HUES48 (cell line): Measurements from ENCODE around the gene AFF3.

Experiments used
- H3K27ac ChIP-seq: one replicate; pipeline ENCODE4 v1.7.0; 2013; ENCODE audit warnings: low read depth, low read length, inconsistent platforms
- H3K27me3 ChIP-seq: 2 replicates; pipeline ENCODE4 v1.6.1; 2013; ENCODE audit warnings: mild to moderate bottlenecking, low read length; ENCODE audit not compliant: control insufficient read depth, insufficient read depth
- H3K36me3 ChIP-seq: 2 replicates; pipeline ENCODE4 v1.6.1; 2013; ENCODE audit warnings: low read length; ENCODE audit not compliant: control insufficient read depth, insufficient read depth
- H3K4me1 ChIP-seq: 2 replicates; pipeline ENCODE4 v1.6.1; 2013; ENCODE audit warnings: mild to moderate bottlenecking, low read length; ENCODE audit not compliant: control insufficient read depth, insufficient read depth
- H3K4me3 ChIP-seq: 2 replicates; pipeline ENCODE4 v1.5.1; 2013; ENCODE audit warnings: mild to moderate bottlenecking, low read depth, low read length
- H3K9ac ChIP-seq: 2 replicates; pipeline ENCODE4 v1.6.1; 2013; ENCODE audit warnings: mild to moderate bottlenecking, low read depth, low read length, moderate library complexity
- H3K9me3 ChIP-seq: 2 replicates; pipeline ENCODE4 v1.6.1; 2013; ENCODE audit warnings: low read length; ENCODE audit not compliant: control insufficient read depth, insufficient read depth

The AFF3 gene, protein sequence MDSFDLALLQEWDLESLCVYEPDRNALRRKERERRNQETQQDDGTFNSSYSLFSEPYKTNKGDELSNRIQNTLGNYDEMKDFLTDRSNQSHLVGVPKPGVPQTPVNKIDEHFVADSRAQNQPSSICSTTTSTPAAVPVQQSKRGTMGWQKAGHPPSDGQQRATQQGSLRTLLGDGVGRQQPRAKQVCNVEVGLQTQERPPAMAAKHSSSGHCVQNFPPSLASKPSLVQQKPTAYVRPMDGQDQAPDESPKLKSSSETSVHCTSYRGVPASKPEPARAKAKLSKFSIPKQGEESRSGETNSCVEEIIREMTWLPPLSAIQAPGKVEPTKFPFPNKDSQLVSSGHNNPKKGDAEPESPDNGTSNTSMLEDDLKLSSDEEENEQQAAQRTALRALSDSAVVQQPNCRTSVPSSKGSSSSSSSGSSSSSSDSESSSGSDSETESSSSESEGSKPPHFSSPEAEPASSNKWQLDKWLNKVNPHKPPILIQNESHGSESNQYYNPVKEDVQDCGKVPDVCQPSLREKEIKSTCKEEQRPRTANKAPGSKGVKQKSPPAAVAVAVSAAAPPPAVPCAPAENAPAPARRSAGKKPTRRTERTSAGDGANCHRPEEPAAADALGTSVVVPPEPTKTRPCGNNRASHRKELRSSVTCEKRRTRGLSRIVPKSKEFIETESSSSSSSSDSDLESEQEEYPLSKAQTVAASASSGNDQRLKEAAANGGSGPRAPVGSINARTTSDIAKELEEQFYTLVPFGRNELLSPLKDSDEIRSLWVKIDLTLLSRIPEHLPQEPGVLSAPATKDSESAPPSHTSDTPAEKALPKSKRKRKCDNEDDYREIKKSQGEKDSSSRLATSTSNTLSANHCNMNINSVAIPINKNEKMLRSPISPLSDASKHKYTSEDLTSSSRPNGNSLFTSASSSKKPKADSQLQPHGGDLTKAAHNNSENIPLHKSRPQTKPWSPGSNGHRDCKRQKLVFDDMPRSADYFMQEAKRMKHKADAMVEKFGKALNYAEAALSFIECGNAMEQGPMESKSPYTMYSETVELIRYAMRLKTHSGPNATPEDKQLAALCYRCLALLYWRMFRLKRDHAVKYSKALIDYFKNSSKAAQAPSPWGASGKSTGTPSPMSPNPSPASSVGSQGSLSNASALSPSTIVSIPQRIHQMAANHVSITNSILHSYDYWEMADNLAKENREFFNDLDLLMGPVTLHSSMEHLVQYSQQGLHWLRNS (N-terminal part only)

DNA sequence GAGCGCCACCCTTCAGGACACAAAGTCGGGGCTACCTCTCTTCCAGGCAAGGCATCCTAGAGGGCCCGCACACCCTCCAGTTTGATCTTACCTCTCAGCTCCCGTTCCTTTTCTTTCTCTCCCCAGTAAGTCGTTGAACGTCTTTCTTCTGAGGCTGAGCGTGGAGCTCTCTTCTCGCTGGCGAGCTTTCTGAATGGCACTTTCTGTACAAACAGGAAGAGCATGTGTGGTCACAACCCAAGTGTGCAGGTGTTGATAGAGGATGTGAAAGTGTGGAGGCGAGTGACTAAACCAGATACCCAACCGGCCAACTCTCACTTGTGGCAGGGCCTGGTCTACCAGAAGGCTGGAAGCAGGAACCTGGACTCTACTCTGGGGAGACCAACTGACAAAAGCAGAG lies at the start of gene AFF3:
TSS of gene AFF3 (minus strand) at position 198 of the 400 bp plus-strand sequence. CDS start 38,136 bp downstream, outside the sequence.
- peaks cover 8% of the 10 kb centered on the region; the same call in 1 of the 2 replicates for H3K27me3 ChIP-seq
- no peaks in the 10 kb centered on the region for H3K36me3 ChIP-seq
- no peaks in the 10 kb centered on the region for H3K9me3 ChIP-seq
- H3K9ac ChIP-seq, result no peak within 1 kb of the TSS
- no peaks in the 10 kb centered on the region for H3K4me1 ChIP-seq
- H3K4me3 ChIP-seq, result no peak within 1 kb of the TSS
- H3K27ac ChIP-seq, result no peak within 1 kb of the TSS

DNA sequence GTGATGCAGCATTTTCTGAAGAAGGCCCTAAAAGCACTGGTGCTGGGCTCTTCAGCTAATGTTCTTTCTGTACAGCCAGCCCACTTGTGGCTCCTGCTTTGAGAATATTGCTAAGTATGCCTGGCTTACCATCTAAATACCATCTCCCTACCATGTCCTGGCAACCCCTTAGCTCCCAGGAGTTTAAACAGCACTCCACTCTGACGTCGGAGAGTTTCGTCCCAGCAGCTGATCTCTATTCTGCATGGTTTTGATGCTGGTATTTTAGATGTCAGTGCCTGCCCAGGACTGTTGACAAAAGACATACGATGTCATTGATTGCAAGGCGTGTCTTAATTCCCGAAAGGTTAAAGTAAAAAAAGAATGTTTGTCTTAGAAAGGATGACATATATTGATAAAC lies 47.0 kb upstream of the AFF3 start:
- H3K4me1 ChIP-seq, result no peaks in the 10 kb centered on the region
- H3K4me3 ChIP-seq, result no peak overlapping the region
- no peak overlapping the region for H3K27ac ChIP-seq
- peaks cover 28% of the 10 kb centered on the region for H3K27me3 ChIP-seq
- no peaks in the 10 kb centered on the region for H3K9me3 ChIP-seq
- no peak overlapping the region for H3K9ac ChIP-seq
- H3K36me3 ChIP-seq, result no peaks in the 10 kb centered on the region

DNA sequence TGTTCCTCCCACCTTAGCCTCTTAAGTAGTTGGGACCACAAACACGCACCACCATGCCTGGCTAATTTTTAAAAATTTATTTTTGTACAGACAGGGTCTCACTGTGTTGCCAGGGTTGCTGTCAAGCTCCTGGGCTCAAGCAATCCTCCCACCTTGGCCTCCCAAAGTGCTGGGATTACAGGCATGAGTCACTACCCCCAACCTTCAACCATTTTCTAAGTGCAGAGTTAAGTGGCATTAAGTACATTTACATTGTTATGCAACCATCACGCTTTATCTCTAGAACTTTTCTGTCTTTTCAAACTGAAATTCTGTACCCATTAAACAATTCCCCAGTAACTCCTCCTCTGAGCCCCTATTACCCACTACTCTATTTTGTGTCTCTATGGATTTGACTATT lies 45.9 kb upstream of the AFF3 start:
- Histone ChIP-seq H3K4me1 (peaks cover 4% of the 10 kb centered on the region), H3K4me3 (no peak overlapping the region), H3K9me3 (no peaks in the 10 kb centered on the region), H3K9ac (no peak overlapping the region), H3K36me3 (no peaks in the 10 kb centered on the region), H3K27me3 (peaks cover 39% of the 10 kb centered on the region), H3K27ac (no peak overlapping the region)

DNA sequence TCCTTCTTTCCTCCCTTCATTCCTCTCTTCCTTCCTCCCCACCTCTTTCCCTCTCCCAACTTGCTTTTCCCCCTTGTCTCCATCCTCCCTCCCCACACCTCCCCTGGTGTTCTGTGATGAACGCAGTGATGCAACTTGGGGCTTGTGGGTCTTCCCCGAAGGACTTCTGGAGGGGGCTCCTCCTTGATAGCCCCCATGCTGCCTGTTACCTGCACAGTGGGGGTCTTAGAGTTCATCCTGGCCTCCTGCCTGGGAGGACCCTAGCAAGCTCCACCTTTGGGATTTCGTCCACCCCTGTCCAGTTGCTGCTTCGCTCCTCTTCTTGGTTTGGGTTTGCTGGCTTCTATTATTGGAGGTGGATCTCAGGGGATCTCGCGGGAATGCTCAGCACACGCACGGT lies 43.7 kb upstream of the AFF3 start:
- H3K27ac ChIP-seq, result no peak overlapping the region
- no peak overlapping the region for H3K4me3 ChIP-seq
- H3K9me3 ChIP-seq, result no peaks in the 10 kb centered on the region
- H3K4me1 ChIP-seq, result peaks cover 20% of the 10 kb centered on the region
- H3K27me3 ChIP-seq, result peaks cover 57% of the 10 kb centered on the region
- H3K36me3 ChIP-seq, result no peaks in the 10 kb centered on the region
- H3K9ac ChIP-seq, result no peak overlapping the region

DNA sequence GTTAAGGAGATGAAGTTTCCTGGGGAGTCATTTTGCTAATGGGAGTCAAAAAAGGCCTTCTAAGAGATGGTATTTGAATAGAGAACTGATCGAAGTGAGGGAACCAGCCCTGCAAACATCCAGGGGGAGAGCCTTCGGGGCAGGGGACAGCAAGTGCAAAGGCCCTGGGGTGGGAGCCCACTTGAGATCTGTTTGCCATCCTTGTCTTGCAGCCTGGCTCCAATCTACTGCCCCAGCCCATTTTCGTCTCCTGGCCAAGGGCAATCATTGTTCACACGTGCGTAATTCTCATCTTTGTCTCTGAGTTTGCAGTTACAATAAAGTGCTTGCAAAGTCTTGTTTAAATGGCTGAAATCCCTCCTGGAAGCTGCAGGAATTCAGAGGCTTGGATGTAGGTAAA lies 43.1 kb upstream of the AFF3 start:
- Histone ChIP-seq H3K27ac (no peak overlapping the region), H3K36me3 (no peaks in the 10 kb centered on the region), H3K9ac (no peak overlapping the region), H3K4me3 (no peak overlapping the region), H3K4me1 (peaks cover 20% of the 10 kb centered on the region), H3K9me3 (no peaks in the 10 kb centered on the region), H3K27me3 (peaks cover 63% of the 10 kb centered on the region)

DNA sequence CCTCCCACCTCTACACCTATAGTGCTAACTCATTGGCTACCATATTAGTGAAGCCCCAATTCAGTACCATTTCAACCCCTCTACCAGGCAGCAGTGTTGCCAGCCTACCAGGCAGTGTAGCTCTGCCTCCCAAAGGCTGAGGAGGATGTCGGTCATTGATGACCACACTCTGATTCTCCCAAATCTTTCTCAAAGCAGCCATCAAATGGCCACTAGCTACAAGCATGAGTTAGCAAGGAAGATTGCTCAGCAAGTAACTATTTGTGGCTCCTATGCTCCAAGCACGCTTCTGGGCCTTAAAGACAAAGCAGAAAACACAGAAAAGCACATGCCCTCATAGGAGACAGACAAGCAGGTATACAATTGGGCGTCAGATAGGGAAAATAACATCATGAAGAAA lies 42.7 kb upstream of the AFF3 start:
- Histone ChIP-seq H3K9me3 (no peaks in the 10 kb centered on the region), H3K27ac (no peak overlapping the region), H3K9ac (no peak overlapping the region), H3K27me3 (peaks cover 67% of the 10 kb centered on the region), H3K4me3 (no peak overlapping the region), H3K4me1 (peaks cover 20% of the 10 kb centered on the region), H3K36me3 (no peaks in the 10 kb centered on the region)

DNA sequence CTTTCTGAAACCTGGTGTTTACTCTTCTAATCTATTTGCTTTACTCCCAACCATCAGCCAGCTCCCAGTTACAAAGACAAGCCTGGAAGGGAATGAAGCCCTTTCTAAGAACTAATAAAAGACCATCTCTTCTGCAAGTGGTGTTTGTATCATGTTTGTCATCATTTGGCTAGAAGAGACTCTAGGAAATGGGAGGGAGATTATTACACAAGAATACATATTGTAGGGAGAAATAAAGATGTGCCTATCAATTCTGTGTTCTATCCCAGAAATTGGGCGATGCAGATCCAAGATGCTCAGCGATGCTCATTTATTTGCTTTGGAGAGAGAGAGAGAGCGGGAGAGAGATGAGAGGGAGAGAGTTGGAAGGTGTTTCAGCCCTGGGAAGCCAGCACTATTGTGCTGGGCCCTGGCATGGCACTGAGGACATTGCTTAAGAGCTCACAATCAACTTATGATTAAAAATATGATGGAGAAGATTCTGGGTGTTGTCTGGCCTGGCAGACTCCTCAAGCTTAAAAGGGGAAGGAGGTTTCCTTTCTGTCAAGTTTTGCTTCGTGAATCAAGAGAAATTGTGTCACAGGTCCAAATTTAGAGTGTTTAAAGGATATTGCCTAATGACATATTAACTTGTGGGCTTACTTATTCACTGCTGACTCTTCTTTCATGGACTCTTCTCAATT lies 41.8 kb upstream of the AFF3 start:
- no peaks in the 10 kb centered on the region for H3K36me3 ChIP-seq
- H3K27ac ChIP-seq, result no peak overlapping the region
- no peak overlapping the region for H3K9ac ChIP-seq
- no peak overlapping the region for H3K4me3 ChIP-seq
- peaks cover 74% of the 10 kb centered on the region for H3K27me3 ChIP-seq
- H3K9me3 ChIP-seq, result no peaks in the 10 kb centered on the region
- H3K4me1 ChIP-seq, result peaks cover 20% of the 10 kb centered on the region

DNA sequence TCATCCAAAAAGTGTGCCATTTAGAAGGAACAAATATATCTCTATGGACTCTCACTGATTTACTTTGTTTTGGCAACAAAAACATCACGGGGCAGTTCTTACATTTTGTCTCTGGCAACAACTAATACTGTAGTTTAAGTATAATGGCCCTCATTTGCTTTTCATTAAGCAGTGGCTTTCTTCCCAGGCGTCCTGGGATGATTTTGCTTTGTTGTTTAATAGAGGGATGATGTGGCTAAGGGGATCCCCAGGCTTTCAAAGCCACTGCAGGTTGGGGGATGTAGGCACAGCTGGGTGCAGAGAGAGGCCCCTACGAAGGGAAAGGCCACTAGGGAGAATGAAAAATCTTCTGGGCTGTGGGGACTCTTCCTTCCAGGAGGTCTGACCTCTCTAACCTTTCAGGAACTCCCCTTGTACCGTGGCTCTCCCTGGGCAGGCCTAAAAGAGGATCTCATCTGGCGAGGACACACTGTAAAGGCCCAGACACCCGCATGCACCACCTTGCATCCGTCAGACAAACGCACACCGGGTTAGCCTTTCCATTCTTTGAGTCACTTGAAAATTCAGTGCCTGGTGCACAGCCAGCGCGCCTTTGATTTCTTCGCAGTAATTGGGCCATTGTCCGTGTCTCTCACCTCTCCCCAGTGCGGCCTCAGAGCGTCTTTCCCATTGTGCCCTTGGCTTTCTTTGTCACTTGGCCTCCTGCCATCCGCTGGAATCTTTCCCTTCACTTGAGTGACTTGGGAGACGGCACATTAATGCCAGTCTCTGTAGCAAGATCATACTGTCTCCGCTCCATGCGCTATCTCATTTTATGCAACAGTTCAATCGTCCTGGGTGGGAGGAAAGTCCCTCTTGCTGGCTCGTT lies 40.3 kb upstream of the AFF3 start:
- Histone ChIP-seq H3K9me3 (no peaks in the 10 kb centered on the region), H3K4me3 (peak overlapping the region; percentile 15), H3K36me3 (no peaks in the 10 kb centered on the region), H3K27me3 (peaks cover 79% of the 10 kb centered on the region), H3K4me1 (peaks cover 23% of the 10 kb centered on the region), H3K27ac (peak overlapping the region; percentile 60), H3K9ac (no peak overlapping the region)

DNA sequence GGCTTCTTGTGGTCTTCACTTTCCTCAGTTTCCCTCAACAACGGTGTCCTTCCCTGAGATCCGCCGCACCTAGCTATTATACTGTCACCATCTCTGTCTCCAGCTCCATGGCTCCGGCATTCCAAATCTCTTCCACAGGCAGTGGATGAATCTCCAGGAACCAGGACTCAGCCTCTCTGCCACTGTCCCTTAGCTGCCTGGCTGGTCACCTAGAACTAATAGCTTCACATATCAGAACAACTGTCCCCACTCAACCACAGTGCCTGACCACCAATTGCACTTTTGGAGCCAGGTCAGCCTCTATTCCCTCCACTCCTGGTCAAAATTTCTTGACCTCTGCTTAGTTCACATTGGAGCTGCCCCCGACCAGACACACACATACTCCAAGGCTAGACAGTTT lies 38.1 kb upstream of the AFF3 start:
- Histone ChIP-seq H3K4me1 (peaks cover 23% of the 10 kb centered on the region), H3K9ac (no peak overlapping the region), H3K27ac (no peak overlapping the region), H3K27me3 (peaks cover 61% of the 10 kb centered on the region), H3K36me3 (no peaks in the 10 kb centered on the region), H3K4me3 (no peak overlapping the region), H3K9me3 (no peaks in the 10 kb centered on the region)

DNA sequence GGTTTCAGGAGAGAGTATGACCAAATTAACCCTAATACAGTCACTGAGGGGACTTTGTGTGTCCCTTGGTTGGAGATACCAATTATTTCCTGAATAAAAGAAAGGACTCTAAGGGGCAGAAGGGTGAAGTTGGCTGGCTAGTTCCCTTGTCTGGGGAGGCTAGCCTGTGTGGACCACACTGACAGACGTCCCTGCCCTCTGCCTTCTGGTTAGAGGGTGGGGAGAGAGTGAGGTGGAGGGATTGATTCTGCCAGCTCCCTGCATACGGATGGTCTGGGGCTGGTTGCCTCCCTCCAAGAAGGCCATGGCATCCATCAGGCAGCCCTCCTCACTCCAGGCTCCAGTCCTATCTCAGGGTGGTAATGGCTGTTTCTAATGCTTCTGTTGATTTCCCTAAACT lies 37.4 kb upstream of the AFF3 start:
- Histone ChIP-seq H3K27ac (no peak overlapping the region), H3K4me3 (no peak overlapping the region), H3K27me3 (peaks cover 55% of the 10 kb centered on the region), H3K4me1 (peaks cover 23% of the 10 kb centered on the region), H3K9me3 (no peaks in the 10 kb centered on the region), H3K9ac (no peak overlapping the region), H3K36me3 (no peaks in the 10 kb centered on the region)
